SU-DHL-6 (cell line): Measurements from ENCODE around the gene NLGN1.

Experiments
- CTCF ChIP-seq: fragments of 200-600 bp; sonication (generic); IDR thresholded peaks from one replicate; pipeline ENCODE4 v1.5.1; 2017; ENCODE audit warnings: antibody characterized with exemption, mild to moderate bottlenecking, low read length, moderate library complexity; ENCODE audit not compliant: insufficient read depth, poor library complexity, severe bottlenecking
- EZH2phosphoT487 ChIP-seq: fragments of 200-600 bp; sonication (generic), shearing (Covaris generic); conservative IDR thresholded peaks from 2 replicates; pipeline ENCODE4 v1.6.1; 2018; ENCODE audit warnings: mild to moderate bottlenecking, antibody characterized with exemption, low read length, moderate library complexity, mixed read lengths

DNA sequence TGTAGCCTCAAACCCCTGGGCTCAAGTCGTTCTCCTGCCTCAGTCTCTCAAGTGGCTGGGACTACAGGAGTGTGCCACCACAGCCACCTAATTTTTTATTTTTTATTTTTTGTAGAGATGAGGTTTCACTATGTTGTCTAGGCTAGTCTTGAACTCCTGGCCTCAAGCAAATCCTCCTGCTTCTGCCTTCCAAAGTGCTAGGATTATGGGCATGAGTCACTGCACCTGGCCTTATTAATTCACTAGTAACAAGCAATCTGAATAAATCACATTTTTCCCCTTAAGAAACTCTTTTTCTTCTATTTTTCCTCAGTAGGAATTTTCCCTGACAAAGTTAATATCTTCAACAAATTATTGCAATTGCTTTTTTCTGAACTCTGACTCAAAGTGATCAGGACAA lies 336.9 kb downstream of the NLGN1 start:
- no peak for TF ChIP-seq CTCF
- no peak for TF ChIP-seq EZH2phosphoT487
